Adrenal gland (tissue), 12 donors: ENCODE data around the gene ARMC9. TPM values are rescaled to one million over a fixed set of nuclear protein-coding genes. Genes with fewer than 3 reads are reported as not detected.

Source experiments
- DNase-seq, 7 donors: peaks; one replicate each; pipeline ENCODE4 v3.0.0-alpha.2; 2019 to 2020
- H3K27ac ChIP-seq, 5 donors: fragments of 200-600 bp; sonication (generic) in 4 of 5; 1 replicate in 3 of 5; 2 replicates in 2 of 5; pipeline versions ENCODE4 v1.5.1 to v1.8.0; 2016 to 2020; ENCODE audit warnings: mild to moderate bottlenecking in 1 of 5
- H3K27me3 ChIP-seq: fragments of 200-600 bp; 2 replicates; pipeline ENCODE4 v1.8.0; 2021
- H3K36me3 ChIP-seq, 2 donors: fragments of 200-600 bp; replicated peaks in 1 of 2; 1 replicate in 1 of 2; 2 replicates in 1 of 2; pipeline versions ENCODE4 v1.5.1 to v1.8.0; 2018 to 2022
- H3K4me1 ChIP-seq, 2 donors: fragments of 200-600 bp; replicated peaks in 1 of 2; 1 replicate in 1 of 2; 2 replicates in 1 of 2; pipeline versions ENCODE4 v1.5.1 to v1.8.0; 2018 to 2021
- H3K4me3 ChIP-seq, 4 donors: fragments of 200-600 bp; sonication (generic) in 3 of 4; one replicate each; pipeline ENCODE4 v1.5.1; 2016 to 2018
- H3K9me3 ChIP-seq, 3 donors: fragments of 200-600 bp; sonication (generic) in 1 of 3; replicated peaks in 1 of 3; 1 replicate in 2 of 3; 2 replicates in 1 of 3; pipeline versions ENCODE4 v1.5.1 to v1.8.0; 2016 to 2021
- CTCF ChIP-seq, 6 experiments: fragments of 450-650 bp in 4 of 6; fragments of 200-600 bp in 2 of 6; sonication (generic) in 1 of 6; IDR thresholded peaks; 1 replicate in 5 of 6; 2 replicates in 1 of 6; pipeline versions ENCODE4 v1.5.1 to v1.8.0; 2016 to 2021; ENCODE audit warnings: antibody characterized with exemption in 6 of 6, mild to moderate bottlenecking in 2 of 6, moderate library complexity in 1 of 6
- POLR2A ChIP-seq, 2 donors: fragments of 450-650 bp; IDR thresholded peaks; one replicate each; pipeline ENCODE4 v1.6.1; 2017; ENCODE audit warnings: antibody characterized with exemption in 2 of 2, mild to moderate bottlenecking in 2 of 2, moderate library complexity in 1 of 2
- WGBS, 4 donors: extraction: QIAGEN DNeasy Blood & Tissue Kit in 2 of 4; methylation state at CpG; one replicate each; pipeline versions ENCODE4 v1.1.5 to v1.1.7; 2013 to 2017; 5-methylcytosine and 5-hydroxymethylcytosine counted together
- intact Hi-C, 2 donors: fragments of 100-400 bp; cut with DNase I; formaldehyde crosslinking; loops; one replicate each; pipeline versions ENCODE4 v1.14.1 to v1.15.0; 2022 to 2023
- polyA plus RNA-seq, 3 donors: library from polyadenylated mRNA; stranded (reverse); fragments of 200-250 nt in 2 of 3; fragments of 350-450 nt in 1 of 3; fragmentation: Illumina TruSeq in 1 of 3; extraction: RNeasy Lipid Tissue Mini Kit (QIAGEN cat#74804) in 1 of 3; gene quantifications; one replicate each; pipeline ENCODE4 v1.2.3, GENCODE V29; 2013 to 2014
- total RNA-seq, 9 donors: library from RNA; depleted of rRNA in 4 of 9; stranded (reverse); fragments of >200 nt in 4 of 9; fragments of 120-200 nt in 1 of 9; fragmentation: NEBNext Ultra II Directional in 1 of 9; extraction: Animal tissue kit (Norgen Biotek cat#: 25700) in 1 of 9; gene quantifications; one replicate each; pipeline versions ENCODE4 v1.1.0 to v1.2.4, GENCODE V29; 2013 to 2023
- donor health status: healthy with polysubstance abuse.
- donor health status: Bipolar disorder and iron deficiency.
- donor health status: DM: yes; HTN: yes; CAD: no.
- donor health status: DM: no; HTN: no; CAD: no.
- donor health status: DM: no; HTN: no; CAD: no.
- donor health status: DM: yes; HTN: yes; CAD: no.

The ARMC9 gene
- total and polyA plus RNA-seq, 12 donors: 22.0 to 109 (median 54.2) TPM

GRCh38 chr2:231163414-231164095, 34.9 kb upstream of the ARMC9 start:
- TF ChIP-seq POLR2A (IDR thresholded peaks at IDR 0.05) (no peak), CTCF (IDR thresholded peaks at IDR 0.05) (no peak)
- Histone ChIP-seq H3K36me3 (peaks cover 0 to 23% of the 10 kb centered on the region in 2 donors), H3K4me1 (peaks cover 19 to 50% of the 10 kb centered on the region in 2 donors), H3K27me3 (no peaks in the 10 kb centered on the region), H3K27ac (peak overlapping the region in 3 of 5 donors; percentile 38 to 83 (median 72)), H3K4me3 (no peak overlapping the region), H3K9me3 (no peaks in the 10 kb centered on the region)
- intact Hi-C loops: no loop called here
- 89 to 95% (median 92%) methylated on average over 4 of the region's 4 CpGs for WGBS, 4 donors
- no peak for DNase-seq

GRCh38 chr2:231167745-231168459, 30.5 kb upstream of the ARMC9 start:
- 71 to 84% (median 77%) methylated on average over 6 of the region's 6 CpGs for WGBS, 4 donors
- intact Hi-C loops: no loop called here
- no peaks in the 10 kb centered on the region for H3K9me3 ChIP-seq
- peak overlapping the region in 1 of 5 donors; percentile 90 for H3K27ac ChIP-seq
- peaks cover 6 to 44% of the 10 kb centered on the region in 2 donors for H3K4me1 ChIP-seq
- no peaks in the 10 kb centered on the region for H3K27me3 ChIP-seq
- no peak for DNase-seq
- no peak overlapping the region for H3K4me3 ChIP-seq
- TF ChIP-seq CTCF (IDR thresholded peaks at IDR 0.05) (no peak), POLR2A (IDR thresholded peaks at IDR 0.05) (no peak)
- H3K36me3 ChIP-seq: peaks cover 0 to 34% of the 10 kb centered on the region in 2 donors

GRCh38 chr2:231168460-231169139, 29.8 kb upstream of the ARMC9 start:
- Histone ChIP-seq H3K9me3 (no peaks in the 10 kb centered on the region), H3K27ac (peak overlapping the region in 2 of 5 donors; percentile 51 to 90), H3K27me3 (no peaks in the 10 kb centered on the region), H3K4me1 (peaks cover 6 to 40% of the 10 kb centered on the region in 2 donors), H3K4me3 (no peak overlapping the region), H3K36me3 (peaks cover 0 to 34% of the 10 kb centered on the region in 2 donors)
- TF ChIP-seq CTCF (IDR thresholded peaks at IDR 0.05): no peak
- no peak for TF ChIP-seq POLR2A (IDR thresholded peaks at IDR 0.05)
- DNase-seq: no peak
- intact Hi-C loops: no loop called here
- WGBS, 4 donors: 77 to 88% (median 84%) methylated on average over 4 of the region's 4 CpGs

- TF ChIP-seq POLR2A (IDR thresholded peaks at IDR 0.05) (no peak), CTCF (IDR thresholded peaks at IDR 0.05) (no peak)
- Histone ChIP-seq H3K27ac (peak overlapping the region in 2 of 5 donors; percentile 15 to 90), H3K36me3 (peaks cover 0 to 34% of the 10 kb centered on the region in 2 donors), H3K9me3 (no peaks in the 10 kb centered on the region), H3K4me3 (no peak overlapping the region), H3K27me3 (no peaks in the 10 kb centered on the region), H3K4me1 (peaks cover 6 to 49% of the 10 kb centered on the region in 2 donors)
- WGBS, 4 donors: 59 to 84% (median 77%) methylated on average over 3 of the region's 3 CpGs
- DNase-seq: no peak
- intact Hi-C loops: no loop called here
These were observed 28.9 kb upstream of the ARMC9 start for GRCh38 chr2:231169488-231169887.
